Measurements from ENCODE around the gene EPHA4.

DNA sequence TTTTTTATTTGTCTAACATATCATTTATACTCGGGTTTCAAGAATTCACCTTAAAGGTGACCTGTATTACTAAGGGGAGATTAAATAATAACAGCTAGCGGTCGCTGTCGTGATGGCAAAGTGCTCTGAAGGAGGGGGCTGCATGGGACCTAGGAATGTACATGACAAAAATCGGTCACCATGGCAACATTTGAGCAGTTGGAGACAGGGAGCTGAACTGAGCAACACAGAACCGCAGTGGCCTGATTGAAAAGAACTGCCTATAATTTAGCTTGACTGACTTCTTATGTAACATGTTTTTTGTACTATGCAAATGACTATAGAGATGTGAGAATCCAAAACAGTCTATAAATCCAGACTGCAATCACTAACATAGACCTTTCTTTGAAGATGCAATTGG lies 34.3 kb upstream of the EPHA4 start:
- no peak for TF ChIP-seq POLR2A (IDR thresholded peaks at IDR 0.05)
- TF ChIP-seq CTCF (IDR thresholded peaks at IDR 0.05): no peak
- TF ChIP-seq EP300 (IDR thresholded peaks at IDR 0.05): no peak

All from ovary (tissue), 3 donors.